ENCODE measurements around the gene AHR.
"Not testable (repeated sequence)": the region's sequence is repeated elsewhere in the genome, so short reads cannot be mapped to it uniquely, and the experiment has no call there.

The AHR gene

DNA sequence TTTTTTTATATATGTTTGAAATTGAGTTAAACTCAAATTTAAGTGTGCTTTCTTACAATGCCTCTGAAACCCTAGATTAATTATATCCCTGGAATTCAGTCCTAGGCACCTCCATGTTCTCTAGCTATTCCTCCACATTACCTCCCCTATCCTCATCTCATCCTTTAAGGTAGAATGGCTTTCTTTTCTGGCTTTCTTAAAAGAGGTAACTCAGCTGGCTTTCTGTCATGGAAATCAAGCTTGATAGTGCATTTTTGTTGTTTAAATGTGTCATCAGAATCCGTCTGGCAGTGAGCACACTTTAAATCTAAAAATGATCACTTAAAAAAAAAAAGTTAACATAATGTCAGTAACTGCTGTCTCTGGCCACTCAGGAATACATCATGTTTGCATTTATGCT, 42.2 kb downstream of the AHR start:
- in situ Hi-C loops (cut with MboI; ENCODE audit: low sequenced_read_pairs, unreplicated experiment): no loop called here
- DNase-seq (ENCODE audit: low spot score): no peak
- TF ChIP-seq, protein P1, sequence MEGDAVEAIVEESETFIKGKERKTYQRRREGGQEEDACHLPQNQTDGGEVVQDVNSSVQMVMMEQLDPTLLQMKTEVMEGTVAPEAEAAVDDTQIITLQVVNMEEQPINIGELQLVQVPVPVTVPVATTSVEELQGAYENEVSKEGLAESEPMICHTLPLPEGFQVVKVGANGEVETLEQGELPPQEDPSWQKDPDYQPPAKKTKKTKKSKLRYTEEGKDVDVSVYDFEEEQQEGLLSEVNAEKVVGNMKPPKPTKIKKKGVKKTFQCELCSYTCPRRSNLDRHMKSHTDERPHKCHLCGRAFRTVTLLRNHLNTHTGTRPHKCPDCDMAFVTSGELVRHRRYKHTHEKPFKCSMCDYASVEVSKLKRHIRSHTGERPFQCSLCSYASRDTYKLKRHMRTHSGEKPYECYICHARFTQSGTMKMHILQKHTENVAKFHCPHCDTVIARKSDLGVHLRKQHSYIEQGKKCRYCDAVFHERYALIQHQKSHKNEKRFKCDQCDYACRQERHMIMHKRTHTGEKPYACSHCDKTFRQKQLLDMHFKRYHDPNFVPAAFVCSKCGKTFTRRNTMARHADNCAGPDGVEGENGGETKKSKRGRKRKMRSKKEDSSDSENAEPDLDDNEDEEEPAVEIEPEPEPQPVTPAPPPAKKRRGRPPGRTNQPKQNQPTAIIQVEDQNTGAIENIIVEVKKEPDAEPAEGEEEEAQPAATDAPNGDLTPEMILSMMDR (IDR thresholded peaks at IDR 0.05; ENCODE audit: borderline replicate concordance, control extremely low read depth, extremely low read depth, insufficient read depth, missing control alignments): no peak

GRCh38 chr7:17342756-17343155, 44.3 kb downstream of the AHR start:
- DNase-seq (ENCODE audit: low spot score): no peak

DNA sequence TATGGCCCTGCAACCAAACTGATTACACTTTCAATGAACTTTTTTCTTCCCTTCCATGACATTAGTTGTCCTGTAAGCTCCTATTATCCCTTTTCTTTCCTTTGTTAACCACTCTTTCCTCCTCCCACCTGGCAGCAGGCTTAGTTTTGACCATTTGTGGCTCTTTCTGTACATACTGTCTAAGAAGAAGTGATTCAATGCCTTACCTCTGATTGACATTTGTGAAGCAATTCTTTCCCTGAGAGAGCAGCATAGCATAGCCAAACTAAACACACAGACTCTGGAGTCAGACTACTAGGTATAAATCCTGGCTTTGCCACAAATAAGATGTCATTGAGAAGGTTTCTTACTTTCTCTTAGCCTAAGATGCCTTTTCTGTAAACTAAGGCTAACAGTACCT, 48.9 kb downstream of the AHR start:
- no peak for DNase-seq (ENCODE audit: low spot score)
- TF ChIP-seq, protein P1 (IDR thresholded peaks at IDR 0.05; ENCODE audit: borderline replicate concordance, control extremely low read depth, extremely low read depth, insufficient read depth, missing control alignments): no peak
- in situ Hi-C loops (cut with MboI; ENCODE audit: low sequenced_read_pairs, unreplicated experiment): no loop called here

More at GRCh38 chr7:17342756-17343155, 44.3 kb downstream of the AHR start:
- in situ Hi-C loops (cut with MboI; ENCODE audit: low sequenced_read_pairs, unreplicated experiment): no loop called here
- TF ChIP-seq, protein P1 (IDR thresholded peaks at IDR 0.05; ENCODE audit: borderline replicate concordance, control extremely low read depth, extremely low read depth, insufficient read depth, missing control alignments): no peak

GRCh38 chr7:17348932-17349331, 50.5 kb downstream of the AHR start:
- in situ Hi-C loops (cut with MboI; ENCODE audit: low sequenced_read_pairs, unreplicated experiment); DNase-seq (ENCODE audit: low spot score): not testable (repeated sequence)

DNA sequence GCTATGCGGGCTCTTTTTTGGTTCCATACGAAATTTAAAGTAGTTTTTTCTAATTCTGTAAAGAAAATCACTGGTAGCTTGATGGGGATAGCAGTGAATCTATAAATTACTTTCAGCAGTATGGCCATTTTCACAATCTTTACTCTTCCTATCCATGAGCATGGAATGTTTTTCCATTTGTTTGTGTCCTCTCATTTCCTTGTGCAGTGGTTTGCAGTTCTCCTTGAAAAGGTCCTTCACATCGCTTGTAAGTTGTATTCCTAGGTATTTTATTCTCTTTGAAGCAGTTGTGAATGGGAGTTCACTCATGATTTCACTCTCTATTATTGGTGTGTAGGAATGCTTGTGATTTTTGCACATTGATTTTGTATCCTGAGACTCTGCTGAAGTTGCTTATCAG, 51.9 kb downstream of the AHR start:
- in situ Hi-C loops (cut with MboI; ENCODE audit: low sequenced_read_pairs, unreplicated experiment): not testable (repeated sequence)

GRCh38 chr7:17353650-17354419, 55.4 kb downstream of the AHR start:
- DNase-seq (ENCODE audit: low spot score); in situ Hi-C loops (cut with MboI; ENCODE audit: low sequenced_read_pairs, unreplicated experiment): not testable (repeated sequence)

More for the DNA sequence above, 51.9 kb downstream of the AHR start:
- DNase-seq (ENCODE audit: low spot score): not testable (repeated sequence)

GRCh38 chr7:17354473-17354872, 56.0 kb downstream of the AHR start:
- TF ChIP-seq, protein P1 (IDR thresholded peaks at IDR 0.05; ENCODE audit: borderline replicate concordance, control extremely low read depth, extremely low read depth, insufficient read depth, missing control alignments): no peak
- in situ Hi-C loops (cut with MboI; ENCODE audit: low sequenced_read_pairs, unreplicated experiment): no loop called here
- DNase-seq (ENCODE audit: low spot score): no peak

DNA sequence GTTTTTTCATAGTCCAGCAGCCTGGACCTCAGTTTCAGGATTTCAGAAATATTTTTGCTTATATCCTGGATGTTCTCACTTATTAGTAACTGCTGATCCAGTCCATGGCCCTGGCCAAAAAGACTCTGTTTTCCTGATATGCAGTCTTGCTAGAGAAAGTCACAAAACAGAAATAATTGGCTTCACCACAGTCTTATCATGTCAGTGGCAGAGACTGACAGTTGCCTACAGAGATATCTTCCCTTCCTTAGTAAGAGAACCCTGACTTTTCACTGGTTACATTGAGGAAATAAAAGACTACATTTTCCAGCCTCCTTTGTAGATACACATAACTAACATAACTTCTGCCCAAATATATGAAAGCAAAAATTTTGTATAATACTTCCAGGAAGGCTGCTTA, 56.6 kb downstream of the AHR start:
- TF ChIP-seq, protein P1 (IDR thresholded peaks at IDR 0.05; ENCODE audit: borderline replicate concordance, control extremely low read depth, extremely low read depth, insufficient read depth, missing control alignments): no peak
- DNase-seq (ENCODE audit: low spot score): no peak
- in situ Hi-C loops (cut with MboI; ENCODE audit: low sequenced_read_pairs, unreplicated experiment): no loop called here
